Measurements from ENCODE around the gene RHBDD2. TPM values are rescaled to one million over a fixed set of nuclear protein-coding genes. Genes with fewer than 3 reads are reported as not detected.
A peak's percentile ranks its signal among the peaks of the same experiment; 100 is the strongest.
"Not testable (repeated sequence)": the region's sequence is repeated elsewhere in the genome, so short reads cannot be mapped to it uniquely, and the experiment has no call there.

The RHBDD2 gene
- total RNA-seq, 4 donors from 2014 or later, result 21.6 to 30.2 (median 25.6) TPM

GRCh38 chr7:75868153-75868552 lies 10.7 kb upstream of the RHBDD2 start:
- no peaks in the 10 kb centered on the region for H3K36me3 ChIP-seq
- H3K9me3 ChIP-seq, result no peaks in the 10 kb centered on the region
- peaks cover 0 to 21% (median 0%) of the 10 kb centered on the region in 3 donors for H3K4me1 ChIP-seq
- peaks cover 13% of the 10 kb centered on the region for H3K27me3 ChIP-seq
- H3K27ac ChIP-seq, result no peak overlapping the region
- no peak for TF ChIP-seq CTCF (IDR thresholded peaks at IDR 0.05)
- TF ChIP-seq POLR2A (IDR thresholded peaks at IDR 0.05), result no peak
- no peak for TF ChIP-seq EP300 (IDR thresholded peaks at IDR 0.05)
- TF ChIP-seq POLR2AphosphoS5 (IDR thresholded peaks at IDR 0.05), result no peak
- no peak for ATAC-seq
- no peak overlapping the region for H3K4me3 ChIP-seq
- 79 to 100% methylated on average over 2 of the region's 2 CpGs for WGBS, 2 donors (ENCODE audit: low coverage in 1 of 2)

- H3K9me3 ChIP-seq, result no peaks in the 10 kb centered on the region
- H3K27ac ChIP-seq, result no peak overlapping the region
- peaks cover 13% of the 10 kb centered on the region for H3K27me3 ChIP-seq
- no peak overlapping the region for H3K4me3 ChIP-seq
- no peaks in the 10 kb centered on the region for H3K36me3 ChIP-seq
- TF ChIP-seq EP300 (IDR thresholded peaks at IDR 0.05), result no peak
- no peak for TF ChIP-seq CTCF (IDR thresholded peaks at IDR 0.05)
- no peak for TF ChIP-seq POLR2A (IDR thresholded peaks at IDR 0.05)
- no peak for TF ChIP-seq POLR2AphosphoS5 (IDR thresholded peaks at IDR 0.05)
- peaks cover 0 to 21% (median 0%) of the 10 kb centered on the region in 3 donors for H3K4me1 ChIP-seq
- 70 to 88% methylated on average over 6 to 7 of the region's 7 CpGs for WGBS, 2 donors (ENCODE audit: low coverage in 1 of 2)
- no peak for ATAC-seq
Observed at GRCh38 chr7:75869776-75870379, 9.0 kb upstream of the RHBDD2 start.

- Histone ChIP-seq H3K27ac (no peak overlapping the region), H3K9me3 (no peaks in the 10 kb centered on the region), H3K4me3 (no peak overlapping the region), H3K4me1 (peaks cover 0 to 21% (median 0%) of the 10 kb centered on the region in 3 donors), H3K27me3 (peaks cover 13% of the 10 kb centered on the region), H3K36me3 (no peaks in the 10 kb centered on the region)
- TF ChIP-seq POLR2A (IDR thresholded peaks at IDR 0.05), result no peak
- TF ChIP-seq POLR2AphosphoS5 (IDR thresholded peaks at IDR 0.05), result no peak
- TF ChIP-seq EP300 (IDR thresholded peaks at IDR 0.05), result no peak
- TF ChIP-seq CTCF (IDR thresholded peaks at IDR 0.05), result no peak
- 81 to 93% methylated on average over 9 of the region's 9 CpGs for WGBS, 2 donors (ENCODE audit: low coverage in 1 of 2)
- ATAC-seq, result no peak
Observed at GRCh38 chr7:75870557-75871161, 8.2 kb upstream of the RHBDD2 start.

- TF ChIP-seq CTCF (IDR thresholded peaks at IDR 0.05), result no peak
- no peak for TF ChIP-seq POLR2A (IDR thresholded peaks at IDR 0.05)
- no peak for TF ChIP-seq POLR2AphosphoS5 (IDR thresholded peaks at IDR 0.05)
- no peak for TF ChIP-seq EP300 (IDR thresholded peaks at IDR 0.05)
- Histone ChIP-seq H3K4me3 (no peak overlapping the region), H3K27me3 (no peaks in the 10 kb centered on the region), H3K4me1 (peaks cover 0 to 13% (median 0%) of the 10 kb centered on the region in 3 donors), H3K9me3 (no peaks in the 10 kb centered on the region), H3K36me3 (no peaks in the 10 kb centered on the region), H3K27ac (peak overlapping the region in 3 of 4 donors; percentile 17 to 49 (median 39))
- ATAC-seq, result peak; percentile 22
- WGBS, 2 donors (ENCODE audit: low coverage in 1 of 2), result 21 to 53% methylated on average over 10 of the region's 13 CpGs
Observed at GRCh38 chr7:75872073-75872782, 6.6 kb upstream of the RHBDD2 start.

GRCh38 chr7:75874180-75874579 lies 4.7 kb upstream of the RHBDD2 start:
- H3K27ac ChIP-seq, H3K9me3 ChIP-seq, H3K27me3 ChIP-seq, ATAC-seq, H3K4me3 ChIP-seq, H3K36me3 ChIP-seq: not testable (repeated sequence)
- WGBS, 2 donors (ENCODE audit: low coverage in 1 of 2), result 88% methylated on average over 3 of the region's 3 CpGs; no CpG with 5 or more reads in 1 of the 2 donors
- peaks cover 0 to 21% (median 3%) of the 10 kb centered on the region in 3 donors for H3K4me1 ChIP-seq

All from gastroesophageal sphincter (tissue), 4 donors.